ENCODE results near the gene RTRAF. TPM values are rescaled to one million over a fixed set of nuclear protein-coding genes. Genes with fewer than 3 reads are reported as not detected.

Gene RTRAF
- total and polyA plus RNA-seq, 10 of the 15 experiments (the other 5 are each of a cell fraction or from before 2014, with no cell fraction given), result 248 to 540 (median 368) TPM

GRCh38 chr14:51989293-51990234, at the start of gene RTRAF (continued):
- TF ChIP-seq ZBTB40 (IDR thresholded peaks at IDR 0.05; ENCODE audit: borderline replicate concordance) (peak; percentile 100), HDAC6 (IDR thresholded peaks at IDR 0.05; ENCODE audit: unreplicated experiment) (no peak), TAF1 (IDR thresholded peaks at IDR 0.05; ENCODE audit: borderline replicate concordance, low read depth, low read length) (peak; percentile 87), CBFB (IDR thresholded peaks at IDR 0.05; ENCODE audit: low read depth) (peak; percentile 63; the same call in 1 of the 2 replicates), YY1 (IDR thresholded peaks at IDR 0.05; ENCODE audit: low read depth, low read length) (peak; percentile 60; the same call in 1 of the 2 replicates), JUNB (IDR thresholded peaks at IDR 0.05) (no peak), NR2C2 (IDR thresholded peaks at IDR 0.05; ENCODE audit: borderline replicate concordance, control insufficient read depth, insufficient read length, low read depth) (no peak), FOXM1 (IDR thresholded peaks at IDR 0.05; ENCODE audit: low read depth, low read length) (no peak), CTCF (IDR thresholded peaks at IDR 0.05 in 2 of 3, conservative IDR thresholded peaks at IDR 0.05 in 1 of 3; ENCODE audit: control insufficient read depth in 2 of 3, extremely low read depth in 1 of 3, insufficient read depth in 1 of 3, low read depth in 3 of 3, low read length in 3 of 3) (no peak), NFIC (IDR thresholded peaks at IDR 0.05; ENCODE audit: low read depth, low read length) (no peak), ZBTB4 (CRISPR knock-in tag; IDR thresholded peaks at IDR 0.05) (no peak), ZBED1 (IDR thresholded peaks at IDR 0.05; ENCODE audit: borderline replicate concordance) (no peak), NKRF (conservative IDR thresholded peaks at IDR 0.05) (0 out of 2 replicates have a peak, but pooled peaks have one; percentile 65), MYB (IDR thresholded peaks at IDR 0.05; ENCODE audit: borderline replicate concordance, low read depth, low read length) (no peak), PKNOX1 (IDR thresholded peaks at IDR 0.05) (peak; percentile 98)
